ENCODE data around the gene CMTM3. TPM values are rescaled to one million over a fixed set of nuclear protein-coding genes. Genes with fewer than 3 reads are reported as not detected.

CMTM3 gene
- total RNA-seq, 1 experiment from 2014 or later, result 19.1 TPM

DNA sequence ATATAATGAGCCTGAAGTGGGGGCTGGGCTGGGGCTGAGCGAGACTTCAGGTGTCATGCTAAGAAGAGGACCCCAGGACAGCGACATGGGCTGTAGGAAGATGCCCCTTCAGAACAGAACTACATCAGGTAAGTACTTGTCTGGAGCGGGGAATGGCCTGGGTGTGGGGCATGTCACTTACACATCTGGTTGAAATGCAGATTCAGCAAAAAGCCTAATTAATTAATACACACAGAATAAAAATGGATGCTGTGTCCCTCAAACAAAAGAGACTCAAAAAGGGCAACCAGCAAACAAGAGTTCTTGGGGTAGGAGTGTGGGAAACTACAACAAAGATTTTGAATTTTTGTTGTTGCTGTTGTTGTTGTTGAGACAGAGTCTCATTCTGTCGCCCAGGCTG, 13.5 kb upstream of the CMTM3 start (continued):
- no peak for TF ChIP-seq ZNF532 (CRISPR knock-in tag; IDR thresholded peaks at IDR 0.05; ENCODE audit: borderline replicate concordance)
- no peak for TF ChIP-seq MAX (CRISPR knock-in tag; IDR thresholded peaks at IDR 0.05)
- TF ChIP-seq OVOL2 (CRISPR knock-in tag; IDR thresholded peaks at IDR 0.05; ENCODE audit: borderline replicate concordance), result no peak
- TF ChIP-seq, protein P1, sequence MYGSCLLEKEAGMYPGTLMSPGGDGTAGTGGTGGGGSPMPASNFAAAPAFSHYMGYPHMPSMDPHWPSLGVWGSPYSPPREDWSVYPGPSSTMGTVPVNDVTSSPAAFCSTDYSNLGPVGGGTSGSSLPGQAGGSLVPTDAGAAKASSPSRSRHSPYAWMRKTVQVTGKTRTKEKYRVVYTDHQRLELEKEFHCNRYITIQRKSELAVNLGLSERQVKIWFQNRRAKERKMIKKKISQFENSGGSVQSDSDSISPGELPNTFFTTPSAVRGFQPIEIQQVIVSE (CRISPR knock-in tag; IDR thresholded peaks at IDR 0.05; ENCODE audit: borderline replicate concordance), result no peak
- TF ChIP-seq, protein P2, sequence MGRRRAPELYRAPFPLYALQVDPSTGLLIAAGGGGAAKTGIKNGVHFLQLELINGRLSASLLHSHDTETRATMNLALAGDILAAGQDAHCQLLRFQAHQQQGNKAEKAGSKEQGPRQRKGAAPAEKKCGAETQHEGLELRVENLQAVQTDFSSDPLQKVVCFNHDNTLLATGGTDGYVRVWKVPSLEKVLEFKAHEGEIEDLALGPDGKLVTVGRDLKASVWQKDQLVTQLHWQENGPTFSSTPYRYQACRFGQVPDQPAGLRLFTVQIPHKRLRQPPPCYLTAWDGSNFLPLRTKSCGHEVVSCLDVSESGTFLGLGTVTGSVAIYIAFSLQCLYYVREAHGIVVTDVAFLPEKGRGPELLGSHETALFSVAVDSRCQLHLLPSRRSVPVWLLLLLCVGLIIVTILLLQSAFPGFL (CRISPR knock-in tag; IDR thresholded peaks at IDR 0.05; ENCODE audit: borderline replicate concordance), result no peak
- TF ChIP-seq ZNF396 (CRISPR knock-in tag; IDR thresholded peaks at IDR 0.05; ENCODE audit: borderline replicate concordance), result no peak
- TF ChIP-seq MLX (CRISPR knock-in tag; IDR thresholded peaks at IDR 0.05), result no peak
- no peak for TF ChIP-seq ZNF281 (CRISPR knock-in tag; IDR thresholded peaks at IDR 0.05)
- TF ChIP-seq NR3C1 (CRISPR knock-in tag; conservative IDR thresholded peaks at IDR 0.05; ENCODE audit: low read depth), result no peak
- TF ChIP-seq ZNF317 (CRISPR knock-in tag; IDR thresholded peaks at IDR 0.05; ENCODE audit: borderline replicate concordance, low read depth), result no peak
- no peak for TF ChIP-seq CREM (CRISPR knock-in tag; IDR thresholded peaks at IDR 0.05)
- no peak for TF ChIP-seq NFATC4 (CRISPR knock-in tag; IDR thresholded peaks at IDR 0.05)
- no peak for TF ChIP-seq RORB (CRISPR knock-in tag; IDR thresholded peaks at IDR 0.05)

GRCh38 chr16:66592241-66592640, 12.3 kb upstream of the CMTM3 start:
- DNase-seq (ENCODE audit: low spot score) (no peak), ATAC-seq (no peak)
- Mint-ChIP-seq H3K4me1 (peaks cover 7% of the 10 kb centered on the region), H3K27me3 (ENCODE audit: low read depth) (no peaks in the 10 kb centered on the region), H3K4me3 (no peak overlapping the region), H3K27ac (no peak overlapping the region), H3K36me3 (no peaks in the 10 kb centered on the region), H3K9me3 (no peaks in the 10 kb centered on the region)
- ChIA-PET POLR2A (no interaction called here), CTCF (no interaction called here)
- TF ChIP-seq TCF7 (CRISPR knock-in tag; IDR thresholded peaks at IDR 0.05; ENCODE audit: low read depth), result no peak
- no peak for TF ChIP-seq IRF2 (CRISPR knock-in tag; IDR thresholded peaks at IDR 0.05; ENCODE audit: borderline replicate concordance, low read depth)
- TF ChIP-seq, protein P3, sequence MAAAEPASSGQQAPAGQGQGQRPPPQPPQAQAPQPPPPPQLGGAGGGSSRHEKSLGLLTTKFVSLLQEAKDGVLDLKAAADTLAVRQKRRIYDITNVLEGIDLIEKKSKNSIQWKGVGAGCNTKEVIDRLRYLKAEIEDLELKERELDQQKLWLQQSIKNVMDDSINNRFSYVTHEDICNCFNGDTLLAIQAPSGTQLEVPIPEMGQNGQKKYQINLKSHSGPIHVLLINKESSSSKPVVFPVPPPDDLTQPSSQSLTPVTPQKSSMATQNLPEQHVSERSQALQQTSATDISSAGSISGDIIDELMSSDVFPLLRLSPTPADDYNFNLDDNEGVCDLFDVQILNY (CRISPR knock-in tag; IDR thresholded peaks at IDR 0.05), result no peak
- no peak for TF ChIP-seq PRDM15 (CRISPR knock-in tag; IDR thresholded peaks at IDR 0.05)
- no peak for TF ChIP-seq NFE2L1 (CRISPR knock-in tag; IDR thresholded peaks at IDR 0.05)
- TF ChIP-seq ZNF671 (CRISPR knock-in tag; IDR thresholded peaks at IDR 0.05), result no peak
- TF ChIP-seq ATF1 (CRISPR knock-in tag; IDR thresholded peaks at IDR 0.05), result no peak
- no peak for TF ChIP-seq FOXP1 (CRISPR knock-in tag; IDR thresholded peaks at IDR 0.05; ENCODE audit: borderline replicate concordance)
